ENCODE results near the gene OGFOD2.

OGFOD2 gene

DNA sequence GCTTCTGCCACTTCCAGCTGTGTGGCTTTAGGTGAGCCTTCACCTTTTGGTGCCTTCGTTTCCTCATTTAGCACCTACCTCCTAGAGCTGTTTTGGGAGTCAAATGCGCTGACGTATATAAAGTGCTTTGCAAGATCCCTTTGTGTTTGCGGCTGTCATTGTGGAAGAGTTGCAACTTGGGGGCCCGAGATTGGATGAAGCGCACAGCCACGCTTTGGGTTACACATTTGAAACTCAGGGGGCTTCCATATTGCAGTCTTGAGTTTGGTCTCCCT, 4.8 kb downstream of the OGFOD2 start:
- H3K4me3 ChIP-seq (ENCODE audit: low read length) = peak overlapping the region; percentile 88
- peak overlapping the region; percentile 6 for H4K8ac ChIP-seq (ENCODE audit: low read depth, low read length)
- peak overlapping the region; percentile 98 for H3K56ac ChIP-seq (ENCODE audit: low read length)
- no peak for DNase-seq
- H3K4ac ChIP-seq (ENCODE audit: low read depth, low read length) = peak overlapping the region; percentile 83
- WGBS (ENCODE audit: extremely low coverage, insufficient coverage, low lambda C conversion rate) = no CpG with 5 or more reads among the region's 7 CpGs
- no peaks in the 10 kb centered on the region for H3K27me3 ChIP-seq (ENCODE audit: insufficient read depth, low read length, poor library complexity)
- peak overlapping the region; percentile 9 for H2AK5ac ChIP-seq (ENCODE audit: low read length)
- H3K36me3 ChIP-seq (ENCODE audit: control insufficient read depth, insufficient read depth, low read length) = peaks cover 1% of the 10 kb centered on the region
- H3K4me2 ChIP-seq (ENCODE audit: low read length) = peak overlapping the region; percentile 76
- H3K79me2 ChIP-seq (ENCODE audit: control insufficient read depth, insufficient read depth, low read length) = peaks cover 15% of the 10 kb centered on the region
- H3K23ac ChIP-seq (ENCODE audit: low read length) = peak overlapping the region; percentile 84
- H2BK15ac ChIP-seq (replicated peaks; ENCODE audit: low read depth) = no peak overlapping the region
- H3K18ac ChIP-seq (ENCODE audit: low read length) = peak overlapping the region; percentile 76
- H2BK5ac ChIP-seq (ENCODE audit: low read length) = peak overlapping the region; percentile 64
- H2BK120ac ChIP-seq (ENCODE audit: low read depth, low read length) = no peak overlapping the region
- H3K79me1 ChIP-seq (ENCODE audit: low read length) = peaks cover 26% of the 10 kb centered on the region
- H3K4me1 ChIP-seq (ENCODE audit: control insufficient read depth, low read depth, low read length) = peaks cover 9% of the 10 kb centered on the region
- peak overlapping the region; percentile 97 for H3K9ac ChIP-seq (ENCODE audit: low read length)
- H4K5ac ChIP-seq (ENCODE audit: low read length) = no peak overlapping the region
- H3K27ac ChIP-seq (ENCODE audit: low read depth, low read length) = no peak overlapping the region

DNA sequence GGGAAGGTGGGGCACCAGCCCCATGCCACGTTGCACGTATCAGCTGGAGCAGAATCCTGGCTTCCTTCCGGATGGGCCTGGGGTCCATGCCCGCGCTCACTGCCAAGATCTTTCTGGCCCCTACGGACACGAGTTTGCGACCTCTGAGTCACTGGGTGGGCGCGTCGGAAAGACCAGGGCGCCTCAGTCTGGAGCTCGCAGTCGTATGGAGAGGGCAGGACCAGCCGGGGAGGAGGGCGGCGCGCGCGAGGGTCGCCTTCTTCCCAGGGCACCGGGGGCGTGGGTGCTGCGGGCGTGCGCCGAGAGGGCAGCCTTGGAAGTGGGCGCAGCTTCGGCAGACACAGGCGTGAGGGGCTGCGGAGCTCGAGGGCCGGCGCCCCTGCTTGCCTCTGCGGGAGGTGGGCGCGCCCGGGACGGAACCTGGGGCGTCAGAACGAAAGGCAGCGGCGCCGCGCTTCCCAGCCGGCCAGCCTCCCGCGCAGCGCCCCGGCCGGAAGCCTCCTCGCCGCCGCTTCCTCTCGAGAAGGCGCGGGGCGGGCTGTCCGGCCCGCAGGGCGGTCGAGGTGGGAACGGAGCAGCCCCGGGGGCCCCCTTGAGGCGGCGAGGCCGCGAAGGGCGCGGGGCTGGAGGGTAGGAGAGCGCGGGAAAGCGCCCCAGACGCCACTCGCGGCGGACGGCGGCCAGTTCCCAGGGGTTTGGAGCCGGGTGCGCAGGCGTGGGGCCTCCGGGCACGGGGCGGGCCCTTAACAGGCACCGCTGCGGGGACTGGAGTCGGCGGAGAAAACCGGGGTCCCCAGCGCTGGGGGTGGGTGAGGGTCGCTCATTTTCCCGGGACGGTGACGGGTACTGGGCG, 5.4 kb downstream of the OGFOD2 start, which contains the start of gene ARL6IP4:
TSS of gene ARL6IP4 (plus strand) at position 499 of the 853 bp plus-strand sequence. CDS start 459 bp downstream, outside the sequence.
- Histone ChIP-seq H3K27ac (ENCODE audit: low read depth, low read length) (peak within 1 kb of the TSS; percentile 65), H3K27me3 (ENCODE audit: insufficient read depth, low read length, poor library complexity) (no peaks in the 10 kb centered on the region), H3K79me1 (ENCODE audit: low read length) (peaks cover 26% of the 10 kb centered on the region), H3K4me3 (ENCODE audit: low read length) (peak within 1 kb of the TSS; percentile 88), H3K36me3 (ENCODE audit: control insufficient read depth, insufficient read depth, low read length) (peaks cover 1% of the 10 kb centered on the region), H3K4me1 (ENCODE audit: control insufficient read depth, low read depth, low read length) (peaks cover 9% of the 10 kb centered on the region), H3K18ac (ENCODE audit: low read length) (peak within 1 kb of the TSS; percentile 76), H2BK120ac (ENCODE audit: low read depth, low read length) (no peak within 1 kb of the TSS), H3K4ac (ENCODE audit: low read depth, low read length) (peak within 1 kb of the TSS; percentile 83), H3K9ac (ENCODE audit: low read length) (peak within 1 kb of the TSS; percentile 97), H3K56ac (ENCODE audit: low read length) (peak within 1 kb of the TSS; percentile 98), H2AK5ac (ENCODE audit: low read length) (peak within 1 kb of the TSS; percentile 41), H2BK5ac (ENCODE audit: low read length) (peak within 1 kb of the TSS; percentile 64), H3K79me2 (ENCODE audit: control insufficient read depth, insufficient read depth, low read length) (peaks cover 15% of the 10 kb centered on the region), H4K8ac (ENCODE audit: low read depth, low read length) (peak within 1 kb of the TSS; percentile 6), H3K4me2 (ENCODE audit: low read length) (peak within 1 kb of the TSS; percentile 91), H2BK15ac (replicated peaks; ENCODE audit: low read depth) (no peak within 1 kb of the TSS), H3K23ac (ENCODE audit: low read length) (peak within 1 kb of the TSS; percentile 90), H4K5ac (ENCODE audit: low read length) (no peak within 1 kb of the TSS)
- DNase-seq = peak; percentile 63
- no CpG with 5 or more reads among the region's 96 CpGs for WGBS (ENCODE audit: extremely low coverage, insufficient coverage, low lambda C conversion rate)

DNA sequence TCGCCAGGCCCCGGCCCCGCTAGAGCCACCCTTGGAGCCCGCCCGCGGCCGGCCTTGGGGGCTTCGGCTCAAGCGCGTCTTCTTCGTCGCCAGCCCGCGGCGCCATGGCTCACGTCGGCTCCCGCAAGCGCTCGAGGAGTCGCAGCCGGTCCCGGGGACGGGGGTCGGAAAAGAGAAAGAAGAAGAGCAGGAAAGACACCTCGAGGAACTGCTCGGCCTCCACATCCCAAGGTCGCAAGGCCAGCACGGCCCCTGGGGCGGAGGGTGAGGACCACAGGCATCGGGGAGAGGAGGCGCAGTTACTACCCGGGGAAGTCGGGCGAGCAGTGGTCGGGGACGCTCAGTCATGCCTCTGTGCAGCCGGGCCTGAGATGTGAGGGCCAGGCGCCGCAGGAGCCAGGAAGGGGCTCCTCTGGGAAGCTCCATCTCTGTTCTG, 6.0 kb downstream of the OGFOD2 start:
- Histone ChIP-seq H4K8ac (ENCODE audit: low read depth, low read length) (no peak overlapping the region), H3K4ac (ENCODE audit: low read depth, low read length) (peak overlapping the region; percentile 83), H3K79me1 (ENCODE audit: low read length) (peaks cover 21% of the 10 kb centered on the region), H2BK5ac (ENCODE audit: low read length) (no peak overlapping the region), H3K9ac (ENCODE audit: low read length) (peak overlapping the region; percentile 97), H3K18ac (ENCODE audit: low read length) (peak overlapping the region; percentile 76), H3K23ac (ENCODE audit: low read length) (peak overlapping the region; percentile 90), H3K79me2 (ENCODE audit: control insufficient read depth, insufficient read depth, low read length) (peaks cover 12% of the 10 kb centered on the region), H3K36me3 (ENCODE audit: control insufficient read depth, insufficient read depth, low read length) (peaks cover 1% of the 10 kb centered on the region), H3K4me1 (ENCODE audit: control insufficient read depth, low read depth, low read length) (peaks cover 6% of the 10 kb centered on the region), H3K27me3 (ENCODE audit: insufficient read depth, low read length, poor library complexity) (no peaks in the 10 kb centered on the region), H2BK15ac (replicated peaks; ENCODE audit: low read depth) (no peak overlapping the region), H4K5ac (ENCODE audit: low read length) (no peak overlapping the region), H3K4me3 (ENCODE audit: low read length) (peak overlapping the region; percentile 88), H2AK5ac (ENCODE audit: low read length) (peak overlapping the region; percentile 41), H3K56ac (ENCODE audit: low read length) (peak overlapping the region; percentile 98), H3K27ac (ENCODE audit: low read depth, low read length) (peak overlapping the region; percentile 65), H3K4me2 (ENCODE audit: low read length) (peak overlapping the region; percentile 91), H2BK120ac (ENCODE audit: low read depth, low read length) (no peak overlapping the region)
- DNase-seq = peak; percentile 50
- no CpG with 5 or more reads among the region's 40 CpGs for WGBS (ENCODE audit: extremely low coverage, insufficient coverage, low lambda C conversion rate)

DNA sequence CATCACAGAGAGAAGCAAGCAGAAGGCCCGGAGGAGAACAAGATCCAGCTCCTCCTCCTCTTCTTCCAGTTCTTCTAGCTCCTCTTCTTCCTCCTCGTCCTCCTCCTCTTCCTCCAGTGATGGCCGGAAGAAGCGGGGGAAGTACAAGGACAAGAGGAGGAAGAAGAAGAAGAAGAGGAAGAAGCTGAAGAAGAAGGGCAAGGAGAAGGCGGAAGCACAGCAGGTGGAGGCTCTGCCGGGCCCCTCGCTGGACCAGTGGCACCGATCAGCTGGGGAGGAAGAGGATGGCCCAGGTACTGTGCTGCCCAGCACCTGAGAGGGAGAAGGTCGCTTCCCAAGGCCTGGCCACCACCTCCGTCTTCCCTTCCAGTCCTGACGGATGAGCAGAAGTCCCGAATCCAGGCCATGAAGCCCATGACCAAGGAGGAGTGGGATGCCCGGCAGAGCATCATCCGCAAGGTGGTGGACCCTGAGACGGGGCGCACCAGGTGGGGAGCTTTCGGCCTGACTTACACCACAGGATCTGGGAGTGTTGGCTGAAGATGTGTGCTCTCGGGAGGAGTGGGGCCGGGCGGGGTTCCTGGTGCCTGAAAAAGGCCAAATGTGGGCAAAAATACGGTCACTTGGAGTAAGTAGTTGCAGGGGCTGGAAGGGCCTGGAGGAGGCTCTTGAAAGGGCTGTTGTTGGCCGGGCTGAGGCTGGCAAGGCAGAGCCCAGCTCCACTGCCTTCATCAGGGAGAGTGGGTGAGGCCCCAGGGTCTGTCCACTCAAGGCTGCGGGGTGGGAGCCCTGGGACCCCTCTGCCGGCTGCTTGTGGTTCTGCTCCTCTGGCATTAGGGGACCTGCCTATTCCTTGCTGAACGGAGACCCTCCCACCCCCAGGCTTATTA, 6.8 kb downstream of the OGFOD2 start:
- DNase-seq = no peak
- H3K27ac ChIP-seq (ENCODE audit: low read depth, low read length) = no peak overlapping the region

DNA sequence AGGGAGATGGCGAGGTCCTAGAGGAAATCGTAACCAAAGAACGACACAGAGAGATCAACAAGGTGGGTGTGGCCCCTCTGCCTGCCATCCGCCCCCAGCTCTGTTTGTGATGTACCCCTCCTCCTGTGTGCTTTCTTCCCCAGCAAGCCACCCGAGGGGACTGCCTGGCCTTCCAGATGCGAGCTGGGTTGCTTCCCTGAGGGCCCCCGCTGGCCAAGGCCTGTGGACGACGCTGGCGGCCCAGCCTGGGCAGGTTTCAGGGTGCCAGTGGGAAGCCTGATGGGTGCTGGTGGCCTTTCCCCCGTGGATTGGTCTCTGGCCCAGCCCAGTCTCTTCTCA, 7.4 kb downstream of the OGFOD2 start:
- Histone ChIP-seq H2AK5ac (ENCODE audit: low read length) (no peak overlapping the region), H2BK15ac (replicated peaks; ENCODE audit: low read depth) (no peak overlapping the region), H2BK120ac (ENCODE audit: low read depth, low read length) (no peak overlapping the region), H2BK5ac (ENCODE audit: low read length) (no peak overlapping the region), H3K36me3 (ENCODE audit: control insufficient read depth, insufficient read depth, low read length) (no peaks in the 10 kb centered on the region), H3K23ac (ENCODE audit: low read length) (no peak overlapping the region), H4K8ac (ENCODE audit: low read depth, low read length) (no peak overlapping the region), H3K79me1 (ENCODE audit: low read length) (peaks cover 16% of the 10 kb centered on the region), H3K4me1 (ENCODE audit: control insufficient read depth, low read depth, low read length) (peaks cover 6% of the 10 kb centered on the region), H3K56ac (ENCODE audit: low read length) (peak overlapping the region; percentile 51), H3K4me3 (ENCODE audit: low read length) (no peak overlapping the region), H3K27me3 (ENCODE audit: insufficient read depth, low read length, poor library complexity) (no peaks in the 10 kb centered on the region), H3K4me2 (ENCODE audit: low read length) (no peak overlapping the region), H3K4ac (ENCODE audit: low read depth, low read length) (no peak overlapping the region), H3K79me2 (ENCODE audit: control insufficient read depth, insufficient read depth, low read length) (peaks cover 10% of the 10 kb centered on the region), H3K9ac (ENCODE audit: low read length) (peak overlapping the region; percentile 97), H3K27ac (ENCODE audit: low read depth, low read length) (no peak overlapping the region), H4K5ac (ENCODE audit: low read length) (no peak overlapping the region), H3K18ac (ENCODE audit: low read length) (no peak overlapping the region)
- DNase-seq = no peak
- no CpG with 5 or more reads among the region's 11 CpGs for WGBS (ENCODE audit: extremely low coverage, insufficient coverage, low lambda C conversion rate)

More for the DNA sequence above, 6.8 kb downstream of the OGFOD2 start:
- no peak overlapping the region for H2BK15ac ChIP-seq (replicated peaks; ENCODE audit: low read depth)
- peak overlapping the region; percentile 90 for H3K23ac ChIP-seq (ENCODE audit: low read length)
- H3K4me3 ChIP-seq (ENCODE audit: low read length) = peak overlapping the region; percentile 88
- peaks cover 6% of the 10 kb centered on the region for H3K4me1 ChIP-seq (ENCODE audit: control insufficient read depth, low read depth, low read length)
- H3K79me2 ChIP-seq (ENCODE audit: control insufficient read depth, insufficient read depth, low read length) = peaks cover 10% of the 10 kb centered on the region
- H4K8ac ChIP-seq (ENCODE audit: low read depth, low read length) = no peak overlapping the region
- no peak overlapping the region for H4K5ac ChIP-seq (ENCODE audit: low read length)
- H3K18ac ChIP-seq (ENCODE audit: low read length) = no peak overlapping the region
- peaks cover 18% of the 10 kb centered on the region for H3K79me1 ChIP-seq (ENCODE audit: low read length)
- H3K4ac ChIP-seq (ENCODE audit: low read depth, low read length) = no peak overlapping the region
- H2AK5ac ChIP-seq (ENCODE audit: low read length) = no peak overlapping the region
- no CpG with 5 or more reads among the region's 25 CpGs for WGBS (ENCODE audit: extremely low coverage, insufficient coverage, low lambda C conversion rate)
- no peak overlapping the region for H2BK5ac ChIP-seq (ENCODE audit: low read length)
- H3K9ac ChIP-seq (ENCODE audit: low read length) = peak overlapping the region; percentile 97
- H3K4me2 ChIP-seq (ENCODE audit: low read length) = peak overlapping the region; percentile 91
- H3K36me3 ChIP-seq (ENCODE audit: control insufficient read depth, insufficient read depth, low read length) = peaks cover 1% of the 10 kb centered on the region
- H3K27me3 ChIP-seq (ENCODE audit: insufficient read depth, low read length, poor library complexity) = no peaks in the 10 kb centered on the region
- no peak overlapping the region for H2BK120ac ChIP-seq (ENCODE audit: low read depth, low read length)
- H3K56ac ChIP-seq (ENCODE audit: low read length) = peak overlapping the region; percentile 98
